HG03439 (cell line): ENCODE measurements around the gene SLC4A3.
"Not testable (repeated sequence)": the region's sequence is repeated elsewhere in the genome, so short reads cannot be mapped to it uniquely, and the experiment has no call there.

Experiments
- ATAC-seq: cut with Tn5 transposase; IDR thresholded peaks from one replicate; pipeline ENCODE4 v1.9.1; 2021; ENCODE audit warnings: mild to moderate bottlenecking, moderate library complexity; ENCODE audit not compliant: unreplicated experiment

Gene SLC4A3

DNA sequence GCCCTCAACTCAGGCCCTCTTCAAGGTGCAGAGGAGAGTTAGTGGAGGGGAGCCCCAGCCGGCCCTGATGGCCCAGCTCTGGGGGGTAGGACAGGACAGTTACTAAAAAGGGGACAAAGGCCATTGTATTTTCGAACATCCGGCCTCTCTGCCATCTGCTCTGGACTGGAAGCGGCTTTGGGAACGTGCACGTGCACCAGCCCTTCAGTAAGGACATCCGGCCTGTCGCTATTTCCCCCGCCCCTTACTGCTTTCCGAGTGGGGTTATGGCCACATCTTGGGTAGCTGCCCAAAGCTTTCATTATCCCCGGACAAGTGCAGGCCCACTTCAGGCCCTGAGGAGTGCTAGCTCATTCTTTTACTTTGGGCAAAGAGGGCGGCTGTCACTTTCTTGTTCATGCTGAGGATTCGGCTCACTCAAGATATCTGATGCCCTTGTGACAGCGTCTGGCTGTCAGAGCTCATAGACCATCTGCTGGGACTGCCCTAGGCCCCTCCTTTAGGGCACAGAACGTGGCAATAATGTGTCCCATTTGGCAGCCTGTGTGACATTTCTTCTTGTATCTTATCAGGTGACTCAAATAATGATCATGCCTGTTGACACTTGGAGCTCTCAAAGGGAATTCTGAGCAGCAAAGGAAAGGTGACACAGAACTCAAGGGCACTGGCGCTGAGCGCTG is 17.5 kb downstream of the SLC4A3 start:
- no peak for ATAC-seq

DNA sequence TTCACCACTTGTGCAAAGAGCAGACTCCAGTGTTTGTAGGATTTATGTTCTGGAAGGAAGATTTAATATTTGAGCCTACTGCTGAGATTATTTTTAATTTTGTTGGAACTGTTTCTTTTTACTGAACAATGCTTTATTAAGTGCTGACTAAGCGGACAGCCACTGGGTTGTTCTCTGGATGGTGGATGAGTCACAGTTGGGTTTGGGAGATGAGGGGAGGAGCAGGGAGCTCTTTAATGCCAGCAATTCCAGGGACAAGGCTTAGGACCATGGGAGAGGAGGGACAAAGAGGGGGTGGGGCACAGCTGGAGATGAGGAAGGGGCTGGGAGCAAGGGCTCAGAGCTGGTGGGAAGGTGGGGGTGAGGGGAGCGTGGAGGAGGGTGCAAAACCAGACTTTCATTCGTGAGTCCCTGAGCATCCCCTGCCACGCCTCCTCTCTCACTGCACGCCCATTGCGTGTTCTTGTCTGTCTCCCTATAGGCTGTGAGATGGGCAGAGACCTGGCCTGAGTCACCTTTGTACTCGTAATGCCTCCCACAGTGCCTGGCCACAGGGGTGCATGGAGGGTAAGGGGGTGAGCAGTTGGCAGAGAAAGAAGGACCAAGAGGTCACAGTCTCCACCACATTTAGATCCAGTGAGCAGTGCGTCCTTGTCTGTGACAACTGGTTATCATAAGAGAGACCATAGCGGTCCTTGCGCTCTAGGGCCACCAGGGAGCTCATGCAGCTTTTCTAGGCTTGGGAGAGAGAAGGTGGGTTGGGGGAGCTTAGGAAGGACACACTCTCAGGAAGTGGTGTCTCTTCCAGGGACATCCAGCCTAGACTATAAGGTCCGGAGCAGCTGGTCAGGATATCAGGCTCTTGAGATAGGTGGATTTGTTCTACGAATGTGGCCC is 18.4 kb downstream of the SLC4A3 start:
- ATAC-seq: no peak

DNA sequence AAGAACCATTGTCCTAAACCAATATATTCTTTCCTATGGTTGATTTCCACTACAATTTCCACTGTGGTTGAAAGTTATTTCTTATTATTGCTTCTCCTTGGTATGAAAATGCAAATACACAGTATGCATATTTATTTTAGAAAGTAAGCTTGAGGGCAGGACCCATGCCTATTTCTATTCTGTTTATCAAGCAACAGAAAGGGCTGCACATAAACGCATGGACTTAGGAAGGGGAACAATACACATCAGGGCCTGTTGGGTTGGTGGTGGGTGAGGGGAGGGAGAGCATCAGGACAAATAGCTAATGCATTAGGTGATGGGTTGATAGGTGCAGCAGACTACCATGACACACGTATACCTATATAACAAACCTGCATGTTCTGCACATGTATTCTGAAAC is 20.7 kb downstream of the SLC4A3 start:
- no peak for ATAC-seq

DNA sequence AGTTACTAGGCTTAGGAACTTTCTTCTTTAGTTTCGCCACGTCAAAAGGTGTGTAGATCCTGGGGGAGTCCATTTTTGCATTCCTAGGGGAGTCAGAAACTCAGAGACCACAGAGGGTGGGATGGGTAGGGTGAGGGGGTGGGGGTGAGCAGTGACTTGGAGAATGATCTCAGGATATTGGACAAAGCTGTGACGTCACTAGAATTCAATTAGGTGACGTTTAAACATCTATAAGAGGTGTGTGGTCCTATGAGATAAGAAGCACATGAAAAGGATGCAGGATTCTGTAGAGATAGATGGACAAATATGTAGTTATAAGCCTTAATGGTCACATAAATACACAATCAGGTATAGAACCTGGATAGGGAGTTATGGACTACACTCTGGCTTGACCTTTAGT is 21.5 kb downstream of the SLC4A3 start:
- no peak for ATAC-seq

GRCh38 chr2:219650426-219651248 is 23.2 kb downstream of the SLC4A3 start:
- ATAC-seq: no peak

- not testable (repeated sequence) for ATAC-seq
These were observed 24.2 kb downstream of the SLC4A3 start for GRCh38 chr2:219651656-219652055.

- no peak for ATAC-seq
These were observed 29.1 kb downstream of the SLC4A3 start for GRCh38 chr2:219656526-219656925.

DNA sequence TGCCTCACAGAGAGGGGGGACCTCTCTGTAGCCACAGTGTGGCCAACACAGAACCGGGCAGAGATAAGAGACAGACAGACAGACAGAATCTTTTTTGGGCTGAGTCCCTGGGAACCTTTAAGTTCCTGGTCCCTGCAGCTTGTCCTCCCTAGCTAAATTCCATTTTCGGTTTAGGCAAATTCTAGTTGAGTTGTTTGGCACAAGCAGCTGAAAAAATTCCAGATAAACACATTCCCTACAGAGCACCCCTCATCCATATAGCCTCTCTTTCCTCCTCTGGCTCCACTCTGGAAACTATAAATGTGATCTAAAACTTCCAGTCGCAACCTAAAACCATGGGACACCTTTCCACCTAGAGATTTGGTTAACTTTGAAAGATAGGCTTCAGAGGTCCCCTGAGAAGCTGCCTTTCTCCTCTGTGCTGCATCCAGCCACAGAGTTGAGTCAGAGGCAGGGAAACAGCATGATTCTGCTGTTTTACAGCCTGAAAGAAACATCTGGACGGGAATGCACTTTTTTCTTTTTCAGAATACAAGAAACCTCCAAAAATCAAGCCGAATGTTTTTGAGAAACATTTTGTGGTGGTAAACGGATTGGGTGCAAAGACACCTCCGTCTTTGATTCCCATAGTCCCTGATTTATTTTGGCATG is 30.9 kb downstream of the SLC4A3 start:
- ATAC-seq: no peak

DNA sequence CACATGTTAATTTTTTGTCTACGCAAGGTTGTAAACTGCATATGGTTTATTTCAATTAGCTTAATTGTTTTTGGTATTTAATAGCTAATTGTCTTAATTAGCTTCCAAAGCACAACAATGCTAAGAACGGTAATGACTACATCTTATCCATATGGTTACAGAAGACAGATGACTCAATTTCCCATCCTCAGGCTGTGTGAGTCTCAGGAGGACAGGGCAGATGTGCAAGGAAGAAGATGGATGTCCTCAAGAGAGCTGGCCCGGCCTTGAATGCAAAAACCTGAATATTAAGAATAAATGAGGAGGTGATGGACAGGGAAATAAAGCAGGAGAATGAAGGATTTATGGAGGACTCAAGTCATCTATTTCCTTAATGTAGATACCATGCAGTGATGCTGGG is 31.4 kb downstream of the SLC4A3 start:
- no peak for ATAC-seq

DNA sequence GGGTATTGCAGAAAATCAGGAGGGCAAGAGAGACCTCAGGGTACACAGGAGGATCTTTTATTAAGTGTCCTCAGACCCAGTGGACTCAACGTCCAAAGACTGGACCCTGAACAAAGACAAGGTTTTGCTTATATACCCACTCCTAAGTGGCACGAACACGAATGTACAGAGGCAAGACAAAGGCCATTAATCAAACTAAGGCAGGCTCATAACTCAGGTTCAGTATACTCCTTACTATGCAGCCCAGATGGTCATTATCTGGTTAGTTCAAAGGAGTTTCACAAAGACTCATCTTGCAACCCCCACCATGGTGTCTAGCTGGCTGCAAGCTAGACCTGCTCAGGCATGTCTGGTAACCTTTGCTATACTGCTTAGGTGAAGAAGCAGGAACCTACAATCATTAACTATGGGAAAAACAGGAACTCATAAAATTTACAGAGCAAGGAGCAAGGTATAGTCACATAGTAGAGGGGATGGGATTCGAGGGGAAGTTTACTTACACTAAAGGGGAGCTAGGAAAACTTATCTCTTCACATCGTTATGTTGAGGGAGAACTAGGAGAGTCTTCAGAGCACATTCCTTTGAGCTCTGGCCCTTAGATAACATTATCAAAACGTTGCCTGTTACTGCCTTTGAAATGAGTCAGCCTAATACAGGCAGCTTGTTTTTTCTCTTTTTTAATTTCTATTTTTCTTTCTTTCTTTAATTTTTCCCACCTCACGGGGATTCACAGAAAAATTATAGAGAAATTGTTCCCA is 33.9 kb downstream of the SLC4A3 start:
- ATAC-seq: peak; percentile 94

- no peak for ATAC-seq
These were observed 34.5 kb downstream of the SLC4A3 start for GRCh38 chr2:219661955-219662395.

DNA sequence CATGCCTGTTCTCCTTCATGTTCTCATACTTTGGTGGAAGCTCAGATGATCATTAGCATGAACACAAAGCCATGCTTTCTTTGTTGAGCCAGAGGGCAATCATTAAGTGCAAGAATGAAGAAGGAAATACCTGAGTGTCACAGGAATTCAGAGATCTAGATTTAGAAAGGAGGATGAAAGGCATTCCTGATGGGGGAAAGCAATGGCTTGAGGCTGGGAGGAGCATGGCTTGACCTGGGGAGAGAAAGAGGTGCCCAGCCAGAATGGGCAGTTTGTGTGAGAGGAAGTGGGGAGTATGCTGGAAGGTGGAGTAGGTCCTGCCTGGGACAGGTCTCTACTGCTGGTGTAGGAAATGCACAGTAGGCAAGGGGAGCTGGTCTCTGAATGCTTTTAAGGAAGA is 35.1 kb downstream of the SLC4A3 start:
- no peak for ATAC-seq

- ATAC-seq: no peak
These were observed 35.8 kb downstream of the SLC4A3 start for GRCh38 chr2:219663116-219663762.

- ATAC-seq: no peak
These were observed 36.6 kb downstream of the SLC4A3 start for GRCh38 chr2:219664041-219664440.

DNA sequence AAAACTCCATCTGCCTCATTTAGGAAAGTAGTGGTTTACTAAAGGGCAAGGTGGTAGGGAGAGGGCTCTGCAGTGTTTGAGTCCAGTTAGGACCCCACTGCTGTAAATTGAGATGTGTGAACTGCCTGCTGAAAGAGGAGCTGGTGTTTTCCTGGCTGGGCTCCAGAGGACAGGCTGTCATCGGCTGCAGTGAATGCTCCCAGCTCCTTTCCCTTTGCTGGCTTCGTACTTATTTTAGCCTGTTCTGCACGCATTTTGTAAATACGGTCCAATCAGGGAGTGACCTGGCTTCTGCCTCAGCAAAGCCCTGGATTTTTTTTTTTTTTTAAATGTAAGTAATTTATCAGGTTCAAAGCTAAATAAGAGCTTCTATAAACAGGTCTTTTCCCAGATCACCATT is 37.5 kb downstream of the SLC4A3 start:
- ATAC-seq: no peak

- no peak for ATAC-seq
These were observed 38.5 kb downstream of the SLC4A3 start for GRCh38 chr2:219665926-219666325.

DNA sequence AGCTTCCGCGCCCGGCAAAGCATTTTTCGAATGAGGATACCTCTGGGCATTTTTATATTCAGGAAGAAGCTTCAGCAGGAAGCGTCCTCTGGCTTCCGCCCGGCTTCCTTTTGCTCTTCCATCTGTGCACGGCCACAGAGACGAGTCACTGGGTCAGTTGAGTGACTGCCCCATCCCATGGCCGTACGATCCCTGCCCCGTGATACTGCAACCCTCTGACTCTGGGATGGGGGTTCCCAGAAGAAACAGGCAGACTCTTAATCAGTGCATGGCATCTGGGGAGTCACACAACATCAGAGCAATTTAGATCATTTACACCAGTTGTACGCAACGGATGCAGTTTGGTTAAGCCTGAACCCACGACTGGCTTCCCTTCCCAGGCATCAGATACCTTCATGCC is 40.9 kb downstream of the SLC4A3 start:
- no peak for ATAC-seq

- ATAC-seq: no peak
These were observed 43.0 kb downstream of the SLC4A3 start for GRCh38 chr2:219670386-219670785.

- ATAC-seq: no peak
These were observed 43.8 kb downstream of the SLC4A3 start for GRCh38 chr2:219671279-219671678.

DNA sequence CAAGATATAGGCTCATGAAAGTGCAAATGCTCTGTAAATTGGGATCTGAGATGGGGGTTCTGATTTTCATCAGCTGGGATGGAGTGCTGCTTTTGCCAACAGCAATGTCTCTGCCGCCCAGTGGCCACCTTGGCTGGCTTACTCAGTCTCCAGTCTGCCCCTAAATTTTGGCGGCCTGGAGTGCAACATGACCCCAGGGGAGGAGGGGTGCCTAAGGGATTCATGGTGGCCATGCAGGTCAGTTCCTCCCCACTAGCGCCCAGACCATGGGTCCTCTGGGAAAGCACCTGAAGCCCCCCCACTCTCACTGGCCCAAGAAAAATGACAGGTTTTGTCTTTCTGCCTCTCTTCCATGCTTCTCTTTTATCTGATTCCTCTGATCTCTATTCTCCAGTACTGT is 45.0 kb downstream of the SLC4A3 start:
- ATAC-seq: no peak
